ENCODE results near the gene LGMN.

DNA sequence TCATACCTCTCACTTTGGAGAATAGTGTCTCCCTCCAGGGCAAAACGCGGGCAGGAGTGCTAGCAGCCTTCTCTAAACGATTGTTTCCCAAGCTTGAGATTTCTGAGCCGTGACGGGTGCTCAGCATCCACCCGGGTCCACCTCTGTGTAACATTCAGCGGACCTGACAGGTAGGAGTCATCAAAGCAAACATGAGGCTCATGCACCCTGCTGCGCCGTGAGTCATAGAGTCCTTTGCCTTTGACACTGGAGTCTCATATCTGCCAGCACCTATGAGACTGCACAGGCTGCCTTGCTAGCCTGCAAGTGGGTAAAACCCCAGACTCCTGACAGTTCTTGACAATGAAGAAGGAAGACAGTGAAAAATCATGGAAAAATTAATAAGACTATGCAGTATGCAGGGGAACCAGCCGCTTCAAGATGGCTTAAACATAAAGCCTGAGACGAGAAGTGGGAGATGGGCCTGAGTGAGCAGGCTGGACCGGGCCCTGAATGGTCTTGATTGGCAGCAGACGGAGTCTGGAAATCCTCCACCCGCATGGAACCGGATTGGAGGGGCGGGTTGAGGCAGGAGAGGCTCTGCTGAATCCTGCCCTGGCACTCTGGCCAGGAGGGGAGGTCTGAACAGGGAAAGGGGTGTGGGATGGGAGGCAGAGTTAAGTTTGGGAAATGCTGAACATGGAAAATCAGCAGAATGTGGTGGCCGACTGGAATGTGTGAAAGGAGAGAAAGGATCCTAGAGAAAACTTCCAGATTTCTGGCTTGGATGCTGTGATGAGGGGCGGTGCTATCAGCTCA, 54.2 kb downstream of the LGMN start:
- TF ChIP-seq CTCF (IDR thresholded peaks at IDR 0.05; ENCODE audit: borderline replicate concordance, extremely low read depth, low read length, poor library complexity, severe bottlenecking) (no peak), EZH2 (IDR thresholded peaks at IDR 0.05; ENCODE audit: borderline replicate concordance, low read depth, low read length, severe bottlenecking) (no peak)

Measured in DND-41 (cell line).